Muscle of leg (tissue), 11 donors: ENCODE data around the gene ATP11B. TPM values are rescaled to one million over a fixed set of nuclear protein-coding genes. Genes with fewer than 3 reads are reported as not detected.
A peak's percentile ranks its signal among the peaks of the same experiment; 100 is the strongest.
"Not testable (repeated sequence)": the region's sequence is repeated elsewhere in the genome, so short reads cannot be mapped to it uniquely, and the experiment has no call there.

Source experiments
- DNase-seq: peaks from one replicate; pipeline ENCODE4 v3.0.0; 2013
- H3K27ac ChIP-seq: one replicate; pipeline ENCODE4 v1.5.1; 2013; ENCODE audit warnings: mild to moderate bottlenecking, low read length, control low read depth
- H3K27me3 ChIP-seq: one replicate; pipeline ENCODE4 v1.6.1; 2013; ENCODE audit warnings: low read length; ENCODE audit not compliant: control insufficient read depth, insufficient read depth
- H3K36me3 ChIP-seq: one replicate; pipeline ENCODE4 v1.6.1; 2013; ENCODE audit warnings: low read length; ENCODE audit not compliant: control insufficient read depth, insufficient read depth
- H3K4me1 ChIP-seq: one replicate; pipeline ENCODE4 v1.6.1; 2013; ENCODE audit warnings: low read length; ENCODE audit not compliant: control insufficient read depth, insufficient read depth
- H3K4me3 ChIP-seq: one replicate; pipeline ENCODE4 v1.5.1; 2013; ENCODE audit warnings: low read length, control low read depth
- H3K9me3 ChIP-seq: replicated peaks from 2 replicates; pipeline ENCODE4 v1.6.1; 2013; ENCODE audit warnings: low read depth, low read length; ENCODE audit not compliant: control insufficient read depth
- WGBS: methylation state at CpG from one replicate; pipeline ENCODE4 v1.1.5; 2013; ENCODE audit warnings: missing lambda C conversion rate; ENCODE audit not compliant: insufficient coverage; 5-methylcytosine and 5-hydroxymethylcytosine counted together
- polyA plus RNA-seq, 8 donors: library from polyadenylated mRNA; unstranded; fragments of 120-200 nt; gene quantifications; one replicate each; pipeline versions ENCODE4 v1.2.1 to v1.2.3, GENCODE V29; 2013; ENCODE audit warnings: inconsistent platforms in 1 of 8, low replicate concordance in 1 of 8; ENCODE audit not compliant: insufficient read length in 8 of 8, insufficient read depth in 1 of 8
- total RNA-seq: library from RNA; stranded (reverse); fragments of 120-200 nt; gene quantifications from one replicate; pipeline ENCODE4 v1.2.4, GENCODE V29; 2013

Gene ATP11B
- total and polyA plus RNA-seq, 9 donors = 26.5 to 58.5 (median 41.9) TPM

DNA sequence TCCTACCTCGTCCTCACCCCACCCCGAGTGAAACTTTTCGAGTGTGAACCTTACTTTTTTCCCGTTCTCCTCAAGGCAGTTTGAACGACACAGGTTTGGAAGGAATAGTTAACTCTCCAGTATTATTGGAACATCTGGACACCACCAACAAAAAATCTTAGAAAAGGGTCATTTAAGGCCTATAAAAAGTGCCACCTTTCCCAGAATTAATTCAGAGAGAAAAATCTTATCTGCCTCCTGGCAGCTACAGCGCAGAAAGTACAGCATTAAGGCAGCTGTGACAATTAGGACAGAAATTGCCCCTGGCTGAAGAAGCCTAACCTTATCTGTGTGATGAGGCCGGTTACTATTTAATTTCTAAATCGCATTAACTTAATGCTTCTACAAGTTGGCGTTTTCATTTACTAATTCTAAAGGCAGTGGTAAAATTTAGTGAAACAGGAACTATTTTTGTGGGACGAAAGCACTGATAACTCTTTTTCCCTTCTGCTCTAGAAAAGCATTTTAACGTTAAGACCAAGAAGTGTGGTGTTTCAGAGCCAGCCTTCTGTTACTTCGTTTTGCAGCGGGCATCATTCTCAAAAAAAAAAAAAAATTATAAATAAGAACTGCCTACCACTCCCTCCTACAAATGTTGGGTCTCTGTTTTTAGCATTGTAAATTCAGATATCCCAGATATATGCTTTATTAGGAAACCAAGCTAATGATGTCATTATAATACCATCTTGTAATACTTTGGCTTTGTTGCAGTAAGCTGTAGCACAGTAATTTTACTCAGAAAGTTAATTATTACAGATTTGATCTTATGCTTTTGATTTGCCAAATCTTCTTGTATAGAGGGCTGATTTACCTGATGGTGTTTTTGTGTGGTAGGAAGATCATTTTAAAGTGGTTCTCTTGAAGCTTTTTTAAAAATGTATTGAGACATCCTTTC, 1.4 kb downstream of the ATP11B start:
- Histone ChIP-seq H3K4me1 (peaks cover 2% of the 10 kb centered on the region), H3K36me3 (no peaks in the 10 kb centered on the region), H3K27ac (peak overlapping the region; percentile 96), H3K9me3 (no peaks in the 10 kb centered on the region), H3K4me3 (peak overlapping the region; percentile 86), H3K27me3 (no peaks in the 10 kb centered on the region)
- peak; percentile 15 for DNase-seq
- 0% methylated on average over 5 of the region's 13 CpGs for WGBS

DNA sequence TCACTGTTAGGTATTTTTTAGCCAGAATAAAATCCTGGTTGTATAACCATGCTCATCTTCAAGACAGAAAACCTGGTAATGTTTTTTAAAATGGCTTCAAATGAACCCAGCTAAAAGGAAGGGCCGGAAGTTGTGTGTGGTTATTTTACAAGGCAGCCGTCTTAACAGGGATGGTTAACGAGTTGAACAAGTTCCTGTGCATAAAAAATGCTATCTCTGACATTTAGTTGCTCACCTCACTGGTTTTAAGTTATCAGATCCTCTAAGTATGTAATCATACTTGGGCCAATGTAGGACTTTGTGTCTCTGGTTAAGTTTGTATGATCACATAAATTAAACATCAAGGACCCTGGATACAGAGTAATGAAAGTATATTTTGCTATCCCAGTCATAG, 2.1 kb downstream of the ATP11B start:
- Histone ChIP-seq H3K36me3 (no peaks in the 10 kb centered on the region), H3K27me3 (no peaks in the 10 kb centered on the region), H3K4me1 (peaks cover 2% of the 10 kb centered on the region), H3K27ac (peak overlapping the region; percentile 96), H3K4me3 (peak overlapping the region; percentile 86), H3K9me3 (no peaks in the 10 kb centered on the region)
- WGBS = 100% methylated on average over 1 of the region's 3 CpGs
- peak; percentile 24 for DNase-seq

- no peak for DNase-seq
- WGBS = no CpG with 5 or more reads among the region's 1 CpG
- Histone ChIP-seq H3K4me3 (no peak overlapping the region), H3K27me3 (no peaks in the 10 kb centered on the region), H3K36me3 (no peaks in the 10 kb centered on the region), H3K27ac (no peak overlapping the region), H3K4me1 (peaks cover 2% of the 10 kb centered on the region), H3K9me3 (no peaks in the 10 kb centered on the region)
Measured at GRCh38 chr3:182796310-182796709, 3.0 kb downstream of the ATP11B start.

GRCh38 chr3:182797876-182798275, 4.6 kb downstream of the ATP11B start:
- Histone ChIP-seq H3K4me1 (no peaks in the 10 kb centered on the region), H3K27ac (no peak overlapping the region), H3K36me3 (no peaks in the 10 kb centered on the region), H3K4me3 (no peak overlapping the region), H3K27me3 (no peaks in the 10 kb centered on the region), H3K9me3 (no peaks in the 10 kb centered on the region)
- WGBS = no CpG with 5 or more reads among the region's 1 CpG
- no peak for DNase-seq

GRCh38 chr3:182799143-182799542, 5.8 kb downstream of the ATP11B start:
- no CpG with 5 or more reads among the region's 16 CpGs for WGBS
- not testable (repeated sequence) for H3K36me3 ChIP-seq, H3K27ac ChIP-seq, H3K4me1 ChIP-seq, H3K27me3 ChIP-seq, H3K9me3 ChIP-seq, H3K4me3 ChIP-seq, DNase-seq

DNA sequence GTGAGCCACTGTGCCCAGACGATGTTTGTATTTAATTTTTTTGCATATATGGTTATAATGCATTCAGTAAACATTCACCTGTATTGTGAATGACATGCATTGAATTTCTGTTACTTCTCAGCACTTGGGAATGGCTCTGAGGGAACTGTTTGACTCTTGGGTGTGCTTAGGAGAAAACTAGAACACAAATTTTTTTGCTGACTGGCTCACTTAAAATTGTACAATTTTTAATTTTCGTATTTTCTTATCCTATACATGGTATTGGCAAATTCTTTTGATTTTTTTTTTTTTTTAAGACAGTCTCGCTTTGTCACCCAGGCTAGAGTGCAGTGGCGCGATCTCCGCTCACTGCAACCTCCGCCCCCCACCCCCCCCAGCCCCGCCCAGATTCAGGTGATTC, 7.2 kb downstream of the ATP11B start:
- Histone ChIP-seq H3K36me3 (no peaks in the 10 kb centered on the region), H3K27me3 (no peaks in the 10 kb centered on the region), H3K27ac (no peak overlapping the region), H3K9me3 (no peaks in the 10 kb centered on the region), H3K4me1 (no peaks in the 10 kb centered on the region), H3K4me3 (no peak overlapping the region)
- 100% methylated on average over 2 of the region's 8 CpGs for WGBS
- no peak for DNase-seq

DNA sequence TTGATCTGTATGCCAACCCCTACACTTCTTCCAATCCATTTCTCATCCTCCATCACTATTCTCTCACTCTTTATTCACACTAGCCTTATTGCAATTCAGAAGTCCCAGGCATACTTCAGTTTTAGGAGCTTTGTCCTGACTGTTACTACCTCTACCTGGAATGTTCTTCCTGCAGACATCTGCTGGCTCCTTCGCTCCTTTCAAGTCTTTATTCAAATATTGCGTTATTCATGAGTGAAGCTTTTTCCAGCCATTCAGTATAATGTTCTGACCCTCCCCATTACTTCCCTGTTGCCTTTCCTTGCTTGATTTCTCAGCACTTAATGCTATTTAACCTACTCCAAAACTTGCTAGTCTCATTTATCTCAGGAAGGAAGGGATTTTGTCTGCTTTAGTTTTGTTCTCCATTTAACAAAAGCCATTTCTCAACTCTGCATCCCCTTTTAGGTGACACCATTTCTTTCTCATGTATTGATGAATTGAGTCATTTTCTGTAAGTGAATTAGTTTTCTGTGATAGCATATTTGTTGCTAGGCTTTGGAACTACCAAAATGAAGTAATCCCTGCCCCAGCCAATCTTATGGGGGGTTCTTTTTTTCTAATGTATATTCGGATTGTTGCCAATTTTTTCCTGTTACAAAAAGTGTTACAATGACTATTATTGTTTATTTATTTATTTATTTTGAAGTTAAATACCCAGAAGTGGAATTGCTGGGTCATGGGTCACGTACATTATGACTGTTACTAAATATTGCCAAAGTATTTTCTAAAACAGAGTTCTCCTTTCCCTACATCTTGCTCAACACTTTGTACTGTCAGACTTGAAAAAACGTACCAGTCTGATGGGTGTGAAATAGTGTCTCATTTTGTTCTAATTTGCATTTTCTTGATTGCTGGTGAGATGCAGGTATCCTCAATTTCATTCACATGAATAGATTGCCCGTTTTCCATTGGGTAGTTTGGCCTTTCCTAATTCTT, 9.4 kb downstream of the ATP11B start:
- H3K27ac ChIP-seq = no peak overlapping the region
- DNase-seq = no peak
- no peaks in the 10 kb centered on the region for H3K27me3 ChIP-seq
- H3K4me1 ChIP-seq = no peaks in the 10 kb centered on the region
- WGBS = 66% methylated on average over 2 of the region's 6 CpGs
- H3K9me3 ChIP-seq = no peaks in the 10 kb centered on the region
- no peak overlapping the region for H3K4me3 ChIP-seq
- H3K36me3 ChIP-seq = no peaks in the 10 kb centered on the region

DNA sequence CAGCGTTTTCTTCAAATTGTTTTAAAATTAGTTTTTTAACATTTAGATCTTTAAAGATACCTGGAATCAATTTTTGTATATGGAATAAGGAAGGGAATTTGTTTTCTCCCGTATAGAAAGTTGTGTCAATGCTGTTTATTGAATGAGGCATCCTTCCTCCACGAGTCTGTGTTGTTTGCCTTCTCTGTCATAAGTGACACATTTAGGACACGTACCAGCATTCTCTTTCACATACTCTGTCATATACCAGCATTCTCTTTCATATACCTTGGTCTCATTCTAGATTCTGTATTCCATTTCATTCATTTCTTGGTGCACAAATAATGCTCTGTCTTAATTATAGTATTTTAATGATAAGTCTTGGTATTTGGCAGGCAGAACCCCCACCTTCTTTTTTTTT, 10.3 kb downstream of the ATP11B start:
- H3K27ac ChIP-seq = no peak overlapping the region

GRCh38 chr3:182807061-182807460, 13.8 kb downstream of the ATP11B start:
- 100% methylated on average over 1 of the region's 1 CpG for WGBS
- no peaks in the 10 kb centered on the region for H3K27me3 ChIP-seq
- no peaks in the 10 kb centered on the region for H3K36me3 ChIP-seq
- H3K4me1 ChIP-seq = no peaks in the 10 kb centered on the region
- no peaks in the 10 kb centered on the region for H3K9me3 ChIP-seq
- H3K27ac ChIP-seq = no peak overlapping the region
- no peak for DNase-seq
- H3K4me3 ChIP-seq = no peak overlapping the region

More for the DNA sequence above, 10.3 kb downstream of the ATP11B start:
- Histone ChIP-seq H3K4me3 (no peak overlapping the region), H3K9me3 (no peaks in the 10 kb centered on the region), H3K4me1 (no peaks in the 10 kb centered on the region), H3K36me3 (no peaks in the 10 kb centered on the region), H3K27me3 (no peaks in the 10 kb centered on the region)
- DNase-seq = no peak
- no CpG with 5 or more reads among the region's 4 CpGs for WGBS
